ENCODE data around the gene STAG1. TPM values are rescaled to one million over a fixed set of nuclear protein-coding genes. Genes with fewer than 3 reads are reported as not detected.

The STAG1 gene
- total and polyA plus RNA-seq, 9 of the 15 experiments (the other 6 are each of a cell fraction or from before 2014, with no cell fraction given), result 2.7 to 17.7 (median 8.8) TPM

DNA sequence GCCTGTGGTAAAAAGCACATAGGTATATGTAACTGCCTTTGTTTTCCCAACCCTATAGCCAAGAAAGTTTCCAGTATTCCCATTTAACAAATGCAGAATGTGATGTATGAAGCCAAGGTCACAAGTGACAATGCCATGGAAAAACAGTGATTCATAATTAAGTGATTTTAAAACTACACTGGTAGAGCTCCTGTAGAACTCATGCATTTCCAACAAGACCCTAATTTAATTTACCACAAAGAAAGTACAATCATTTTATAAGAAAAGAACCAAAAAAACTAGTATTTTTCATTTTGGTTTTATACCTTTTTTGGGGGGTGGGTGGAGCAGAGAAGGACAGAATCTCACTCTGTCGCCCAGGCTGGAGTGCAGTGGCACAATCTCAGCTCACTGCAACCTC, 82.0 kb downstream of the STAG1 start:
- TF ChIP-seq ZNF217 (CRISPR knock-in tag; IDR thresholded peaks at IDR 0.05) (no peak), GTF2E2 (tag; IDR thresholded peaks at IDR 0.05) (no peak), ZNF764 (CRISPR knock-in tag; IDR thresholded peaks at IDR 0.05; ENCODE audit: low read depth) (no peak), NR4A1 (CRISPR knock-in tag; IDR thresholded peaks at IDR 0.05) (no peak), NR4A1 (tag; IDR thresholded peaks at IDR 0.05) (no peak), EP400 (IDR thresholded peaks at IDR 0.05) (no peak), KHSRP (IDR thresholded peaks at IDR 0.05) (no peak), RBM22 (IDR thresholded peaks at IDR 0.05; ENCODE audit: low read depth, low read length, poor library complexity, severe bottlenecking) (no peak), NR2F6 (CRISPR knock-in tag; IDR thresholded peaks at IDR 0.05) (no peak), NR2C2 (CRISPR knock-in tag; IDR thresholded peaks at IDR 0.05) (no peak), NR2C2 (tag; IDR thresholded peaks at IDR 0.05) (no peak), PRMT5 (CRISPR knock-in tag; IDR thresholded peaks at IDR 0.05) (no peak), TSC22D4 (tag; IDR thresholded peaks at IDR 0.05) (no peak)
- TF ChIP-seq, protein P1, sequence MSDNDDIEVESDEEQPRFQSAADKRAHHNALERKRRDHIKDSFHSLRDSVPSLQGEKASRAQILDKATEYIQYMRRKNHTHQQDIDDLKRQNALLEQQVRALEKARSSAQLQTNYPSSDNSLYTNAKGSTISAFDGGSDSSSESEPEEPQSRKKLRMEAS (CRISPR knock-in tag; IDR thresholded peaks at IDR 0.05), result no peak
- TF ChIP-seq, protein P2, sequence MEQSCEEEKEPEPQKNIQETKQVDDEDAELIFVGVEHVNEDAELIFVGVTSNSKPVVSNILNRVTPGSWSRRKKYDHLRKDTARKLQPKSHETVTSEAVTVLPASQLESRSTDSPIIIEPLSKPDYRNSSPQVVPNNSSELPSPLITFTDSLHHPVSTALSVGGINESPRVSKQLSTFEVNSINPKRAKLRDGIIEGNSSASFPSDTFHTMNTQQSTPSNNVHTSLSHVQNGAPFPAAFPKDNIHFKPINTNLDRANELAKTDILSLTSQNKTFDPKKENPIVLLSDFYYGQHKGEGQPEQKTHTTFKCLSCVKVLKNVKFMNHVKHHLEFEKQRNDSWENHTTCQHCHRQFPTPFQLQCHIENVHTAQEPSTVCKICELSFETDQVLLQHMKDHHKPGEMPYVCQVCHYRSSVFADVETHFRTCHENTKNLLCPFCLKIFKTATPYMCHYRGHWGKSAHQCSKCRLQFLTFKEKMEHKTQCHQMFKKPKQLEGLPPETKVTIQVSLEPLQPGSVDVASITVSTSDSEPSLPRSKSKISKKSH (CRISPR knock-in tag; IDR thresholded peaks at IDR 0.05), result no peak
- no peaks in the 10 kb centered on the region; the same call in 2 of the 3 replicates for H3K36me3 ChIP-seq (ENCODE audit: control insufficient read depth, insufficient read depth, low read length)
- no peaks in the 10 kb centered on the region for H3K27me3 ChIP-seq (ENCODE audit: control insufficient read depth in 2 of 2, insufficient read depth in 2 of 2, low read length in 2 of 2)
- no peak overlapping the region for H3K4me3 ChIP-seq
- intact Hi-C loops (cut with micrococcal nuclease) (no loop called here), in situ Hi-C loops (cut with MboI) (no loop called here)
- no peak overlapping the region for H3K27ac ChIP-seq (ENCODE audit: extremely low read depth, low read depth, low read length)
- no peaks in the 10 kb centered on the region for H4K20me1 ChIP-seq (replicated peaks; ENCODE audit: control insufficient read depth, insufficient read depth, low read length)
- no peak for FAIRE-seq
- H3K79me2 ChIP-seq (ENCODE audit: control insufficient read depth, insufficient read depth, low read length), result peaks cover 51% of the 10 kb centered on the region
- no peak for ATAC-seq
- H3K4me2 ChIP-seq (ENCODE audit: insufficient read depth, low read length), result no peak overlapping the region
- ChIA-PET POLR2A (interaction anchor here (1.1 kb wide), 1 partner anchor 10 kb away, joined by 4 read pairs; no protein-coding TSS in a partner anchor), CTCF (ENCODE audit: low intra/inter-chr PET ratio) (no interaction called here)
- 80% methylated on average over 1 of the region's 1 CpG for WGBS (ENCODE audit: insufficient coverage, low coverage, missing lambda C conversion rate)
- DNase-seq (ENCODE audit: extremely low read depth in 1 of 4, low spot score in 3 of 4), result no peak
- H3K9ac ChIP-seq (ENCODE audit: insufficient read depth in 1 of 2, low read depth in 2 of 2, low read length in 2 of 2), result no peak overlapping the region
- H2AFZ ChIP-seq (ENCODE audit: low read depth, low read length), result no peak overlapping the region
- no TSS peak for BruUV-seq (replicated peaks)
- no peaks in the 10 kb centered on the region for H3K9me3 ChIP-seq (replicated peaks; ENCODE audit: control insufficient read depth, insufficient read depth, low read depth, low read length)
- H3K4me1 ChIP-seq (replicated peaks in 1 of 2; ENCODE audit: control insufficient read depth in 2 of 2, insufficient read depth in 2 of 2, low read length in 2 of 2), result peaks cover 0 to 8% of the 10 kb centered on the region in 2 experiments; a peak in 2 of 5 replicates
- H3K9me1 ChIP-seq (ENCODE audit: control insufficient read depth, insufficient read depth, low read length), result no peaks in the 10 kb centered on the region

Measured in K562 (cell line).